B cell (primary cell): ENCODE results near the gene PLEKHM3. TPM values are rescaled to one million over a fixed set of nuclear protein-coding genes. Genes with fewer than 3 reads are reported as not detected.

Source experiments
- ATAC-seq: fragments of 200-7000 bp; cut with Tn5 transposase; one replicate; pipeline ENCODE4 v1.10.0; 2021; ENCODE audit warnings: low read depth, mild to moderate bottlenecking, moderate number of reproducible peaks, moderate library complexity
- CTCF ChIA-PET: fragments of 350-600 bp; sonication (Branson Sonifier 250); formaldehyde crosslinking; loops from one replicate; lab custom pipeline; 2021; ENCODE audit warnings: antibody characterized with exemption, inconsistent platforms; lab: Charles Lee
- POLR2A ChIA-PET: fragments of 350-600 bp; sonication (Branson Sonifier 250); formaldehyde crosslinking; loops from one replicate; lab custom pipeline; 2021; ENCODE audit warnings: antibody characterized with exemption; lab: Charles Lee
- DNase-seq: peaks from one replicate; pipeline ENCODE4 v3.0.0; 2013
- H2AFZ ChIP-seq: 2 replicates; pipeline ENCODE4 v1.6.1; 2012; ENCODE audit warnings: mild to moderate bottlenecking, low read depth, low read length; ENCODE audit not compliant: insufficient read depth, poor library complexity, severe bottlenecking
- H3K27ac ChIP-seq, 2 donors: 1 replicate in 1 of 2; 2 replicates in 1 of 2; pipeline ENCODE4 v1.5.1; 2012 to 2013; ENCODE audit warnings: low read length in 2 of 2, mild to moderate bottlenecking in 2 of 2, moderate library complexity in 1 of 2
- H3K27me3 ChIP-seq, 4 experiments: fragments of 200-600 bp in 1 of 4; sonication (generic) in 1 of 4; replicated peaks in 1 of 4; 1 replicate in 2 of 4; 2 replicates in 2 of 4; pipeline versions ENCODE4 v1.6.1 to v1.7.0; 2013 to 2016; ENCODE audit warnings: low read length in 3 of 4, mild to moderate bottlenecking in 2 of 4, mixed read lengths in 1 of 4, moderate library complexity in 1 of 4; ENCODE audit not compliant: insufficient read depth in 4 of 4, control insufficient read depth in 3 of 4; ENCODE audit errors: control extremely low read depth in 1 of 4
- H3K36me3 ChIP-seq, 2 experiments: replicated peaks in 1 of 2; 1 replicate in 1 of 2; 2 replicates in 1 of 2; pipeline versions ENCODE4 v1.6.1 to v1.7.1; 2013; ENCODE audit warnings: low read length in 1 of 2; ENCODE audit not compliant: insufficient read depth in 2 of 2, control insufficient read depth in 1 of 2; ENCODE audit errors: control extremely low read depth in 1 of 2, extremely low read depth in 1 of 2
- H3K4me1 ChIP-seq, 2 donors: fragments of 200-600 bp in 1 of 2; sonication (generic) in 1 of 2; 1 replicate in 1 of 2; 2 replicates in 1 of 2; pipeline versions ENCODE4 v1.5.1 to v1.6.1; 2013 to 2017; ENCODE audit warnings: low read length in 2 of 2; ENCODE audit not compliant: control insufficient read depth in 2 of 2, insufficient read depth in 2 of 2
- H3K4me2 ChIP-seq: replicated peaks from 2 replicates; pipeline ENCODE3; 2012; ENCODE audit warnings: mild to moderate bottlenecking, low read depth, low read length; ENCODE audit not compliant: poor library complexity, severe bottlenecking
- H3K4me3 ChIP-seq, 5 experiments: fragments of 200-600 bp in 1 of 5; sonication (generic) in 1 of 5; 1 replicate in 3 of 5; 2 replicates in 2 of 5; pipeline versions ENCODE4 v1.5.1 to v1.7.0; 2011 to 2016; ENCODE audit warnings: low read length in 4 of 5, mild to moderate bottlenecking in 4 of 5, low read depth in 2 of 5, control low read depth in 1 of 5, moderate library complexity in 1 of 5; ENCODE audit not compliant: insufficient read depth in 1 of 5; ENCODE audit errors: control extremely low read depth in 1 of 5, extremely low read depth in 1 of 5
- H3K79me2 ChIP-seq: fragments of 200-600 bp; sonication (generic); one replicate; pipeline ENCODE4 v1.6.0; 2016; ENCODE audit warnings: low read length; ENCODE audit not compliant: control insufficient read depth, insufficient read depth
- H3K9ac ChIP-seq: fragments of 200-600 bp; sonication (generic); 2 replicates; pipeline ENCODE4 v1.6.1; 2017; ENCODE audit warnings: mild to moderate bottlenecking, low read length, moderate library complexity
- H3K9me3 ChIP-seq, 3 donors: one replicate each; pipeline versions ENCODE4 v1.6.1 to v1.7.1; 2013; ENCODE audit warnings: low read length in 2 of 3; ENCODE audit not compliant: control insufficient read depth in 2 of 3, insufficient read depth in 1 of 3; ENCODE audit errors: control extremely low read depth in 1 of 3
- H4K20me1 ChIP-seq: 2 replicates; pipeline ENCODE4 v1.6.0; 2012; ENCODE audit warnings: mild to moderate bottlenecking, low read length; ENCODE audit not compliant: insufficient read depth, control insufficient read depth, poor library complexity, severe bottlenecking
- H3K27ac Mint-ChIP-seq: one replicate; pipeline ENCODE4 v1.8.0; 2021; ENCODE audit warnings: mixed read lengths
- H3K27me3 Mint-ChIP-seq: one replicate; pipeline ENCODE4 v1.8.0; 2021; ENCODE audit warnings: mixed read lengths
- H3K4me1 Mint-ChIP-seq: one replicate; pipeline ENCODE4 v1.8.0; 2021; ENCODE audit warnings: mixed read lengths
- H3K4me3 Mint-ChIP-seq: one replicate; pipeline ENCODE4 v1.8.0; 2021; ENCODE audit warnings: mixed read lengths
- H3K9me3 Mint-ChIP-seq: one replicate; pipeline ENCODE4 v1.8.0; 2022; ENCODE audit warnings: mixed read lengths; ENCODE audit not compliant: insufficient read depth
- CTCF ChIP-seq: fragments of 200-600 bp; IDR thresholded peaks from one replicate; pipeline ENCODE4 v1.8.0; 2022; ENCODE audit warnings: antibody characterized with exemption, mild to moderate bottlenecking
- EZH2 ChIP-seq: IDR thresholded peaks from 2 replicates; pipeline ENCODE4 v1.6.1; 2012; ENCODE audit warnings: borderline replicate concordance, low read depth, mild to moderate bottlenecking, moderate library complexity, low read length; ENCODE audit not compliant: insufficient read depth, poor library complexity, severe bottlenecking
- WGBS: methylation state at CpG from one replicate; pipeline ENCODE4 v1.1.5; 2013; ENCODE audit warnings: missing lambda C conversion rate; ENCODE audit not compliant: insufficient coverage; 5-methylcytosine and 5-hydroxymethylcytosine counted together
- intact Hi-C: fragments of 100-400 bp; cut with micrococcal nuclease; formaldehyde crosslinking; loops from one replicate; pipeline ENCODE4 v1.10.0; 2022
- polyA plus RNA-seq: library from polyadenylated mRNA; depleted of rRNA; stranded (reverse); fragments of >200 nt; gene quantifications from 2 replicates; pipeline ENCODE4 v1.2.3, GENCODE V29; 2012
- total RNA-seq, 2 donors: library from RNA; stranded (reverse); fragments of 120-200 nt in 1 of 2; gene quantifications; 1 replicate in 1 of 2; 2 replicates in 1 of 2; pipeline versions ENCODE4 v1.2.3 to v1.2.4, GENCODE V29; 2013 to 2022

PLEKHM3 gene
- total and polyA plus RNA-seq, 2 donors (not counting 1 experiment from before 2014, with no cell fraction given), result 4.0 to 17.7 TPM

- intact Hi-C loops, result no loop called here
- no peak overlapping the region for H3K27ac Mint-ChIP-seq
- H3K9me3 ChIP-seq, result no peaks in the 10 kb centered on the region
- H4K20me1 ChIP-seq, result no peaks in the 10 kb centered on the region
- H3K4me3 ChIP-seq, result no peak overlapping the region
- WGBS, result 96% methylated on average over 5 of the region's 9 CpGs
- H3K27ac ChIP-seq, result no peak overlapping the region
- ChIA-PET POLR2A (no interaction called here), CTCF (no interaction called here)
- H3K79me2 ChIP-seq, result no peaks in the 10 kb centered on the region
- H3K27me3 ChIP-seq, result no peaks in the 10 kb centered on the region
- no peaks in the 10 kb centered on the region for H3K4me1 ChIP-seq
- peaks cover 0 to 14% of the 10 kb centered on the region in 2 experiments for H3K36me3 ChIP-seq
- no peak overlapping the region for H3K4me2 ChIP-seq
- ATAC-seq, result no peak
- no peak overlapping the region for H2AFZ ChIP-seq
- H3K4me1 Mint-ChIP-seq, result no peaks in the 10 kb centered on the region
- no peak overlapping the region for H3K9ac ChIP-seq
- H3K4me3 Mint-ChIP-seq, result no peak overlapping the region
- TF ChIP-seq CTCF (no peak), EZH2 (no peak)
- DNase-seq, result no peak
- no peaks in the 10 kb centered on the region for H3K9me3 Mint-ChIP-seq
- no peaks in the 10 kb centered on the region for H3K27me3 Mint-ChIP-seq
Observed at GRCh38 chr2:207897541-207898353, 127.6 kb downstream of the PLEKHM3 start.
